K562 (cell line): Measurements from ENCODE around the gene EOLA1. TPM values are rescaled to one million over a fixed set of nuclear protein-coding genes. Genes with fewer than 3 reads are reported as not detected.

ENCODE experiments used
- ELF1 ChIP-seq: fragments of 200-800 bp; sonication (Bioruptor generic); IDR thresholded peaks from 2 replicates; pipeline ENCODE4 v1.6.1; 2016; ENCODE audit warnings: missing genetic modification characterization, missing compliant biosample characterization
- ETS1 ChIP-seq: conservative IDR thresholded peaks from 2 replicates; pipeline ENCODE4 v1.6.1; 2011; ENCODE audit warnings: low read depth, mild to moderate bottlenecking, low read length; ENCODE audit not compliant: control insufficient read depth
- GABPA ChIP-seq: fragments of 200-800 bp; sonication (Bioruptor generic); conservative IDR thresholded peaks from 2 replicates; pipeline ENCODE4 v1.6.1; 2016; ENCODE audit warnings: low read depth, missing genetic modification characterization, missing compliant biosample characterization
- HDAC1 ChIP-seq, 2 experiments: fragments of 450-650 bp; IDR thresholded peaks; 2 replicates each; pipeline ENCODE4 v1.6.1; 2016 to 2017; ENCODE audit warnings: inconsistent platforms in 1 of 2, mild to moderate bottlenecking in 1 of 2, moderate library complexity in 1 of 2
- HMBOX1 ChIP-seq: sonication (generic); IDR thresholded peaks from 2 replicates; pipeline ENCODE4 v1.6.1; 2016
- ILF3 ChIP-seq: fragments of 450-650 bp; IDR thresholded peaks from 2 replicates; pipeline ENCODE4 v1.6.1; 2018; ENCODE audit warnings: antibody characterized with exemption, mild to moderate bottlenecking, moderate library complexity, borderline replicate concordance
- KAT8 ChIP-seq: fragments of 450-650 bp; IDR thresholded peaks from 2 replicates; pipeline ENCODE4 v1.6.1; 2016; ENCODE audit warnings: low read depth, mild to moderate bottlenecking
- MAZ ChIP-seq, 2 experiments: fragments of 450-650 bp in 1 of 2; sonication (generic) in 1 of 2; formaldehyde crosslinking; IDR thresholded peaks in 1 of 2; conservative IDR thresholded peaks in 1 of 2; 2 replicates each; pipeline versions ENCODE4 v1.4.0 to v1.5.0; 2020; ENCODE audit warnings: mild to moderate bottlenecking in 1 of 2, missing genetic modification reagents in 1 of 2
- NKRF ChIP-seq: fragments of 450-650 bp; IDR thresholded peaks from 2 replicates; pipeline ENCODE4 v1.6.1; 2016; ENCODE audit warnings: borderline replicate concordance
- NR2C2 ChIP-seq, 2 experiments: fragments of 200-800 bp in 1 of 2; sonication (Bioruptor generic) in 1 of 2; sonication (generic) in 1 of 2; formaldehyde crosslinking in 1 of 2; IDR thresholded peaks; 2 replicates each; pipeline versions ENCODE4 v1.6.1 to v1.8.0; 2016 to 2022; ENCODE audit warnings: mild to moderate bottlenecking in 1 of 2, missing compliant biosample characterization in 1 of 2, missing genetic modification characterization in 1 of 2, missing genetic modification reagents in 1 of 2
- PBX2 ChIP-seq, 2 experiments: IDR thresholded peaks in 1 of 2; conservative IDR thresholded peaks in 1 of 2; 2 replicates each; pipeline ENCODE4 v1.6.1; 2016; ENCODE audit warnings: low read depth in 2 of 2, mild to moderate bottlenecking in 1 of 2, missing compliant biosample characterization in 1 of 2, missing genetic modification characterization in 1 of 2, moderate library complexity in 1 of 2
- SMARCA5 ChIP-seq: fragments of 450-650 bp; IDR thresholded peaks from 2 replicates; pipeline ENCODE4 v1.6.1; 2016
- SP1 ChIP-seq: sonication (generic); formaldehyde crosslinking; IDR thresholded peaks from 2 replicates; pipeline ENCODE4 v1.8.1; 2022; ENCODE audit warnings: mild to moderate bottlenecking, missing genetic modification reagents
- TAF15 ChIP-seq: fragments of 200-400 bp; formaldehyde crosslinking; IDR thresholded peaks from 2 replicates; pipeline ENCODE4 v1.6.1; 2017; ENCODE audit warnings: mild to moderate bottlenecking, low read depth, low read length, moderate library complexity
- TCFL5 ChIP-seq: fragments of 250-450 bp; sonication (Bioruptor Pico); conservative IDR thresholded peaks from 2 replicates; pipeline ENCODE4 v1.6.1; 2021; ENCODE audit warnings: mild to moderate bottlenecking, moderate library complexity, matching md5 sums
- TEAD4 ChIP-seq, 2 experiments: sonication (generic) in 1 of 2; formaldehyde crosslinking in 1 of 2; IDR thresholded peaks; 2 replicates each; pipeline versions ENCODE4 v1.6.1 to v1.8.0; 2012 to 2022; ENCODE audit warnings: borderline replicate concordance in 1 of 2, inconsistent platforms in 1 of 2, low read length in 1 of 2, mild to moderate bottlenecking in 1 of 2, missing genetic modification reagents in 1 of 2
- polyA plus RNA-seq, 8 experiments: library from polyadenylated mRNA; depleted of rRNA in 4 of 8; stranded (reverse) in 5 of 8; unstranded in 3 of 8; fragments of >200 nt; fragmentation: Nextera tagmentation in 2 of 8; fragmentation: Illumina TruSeq in 1 of 8; extraction: Ambion mirVana in 2 of 8; extraction: Trizol in 1 of 8; gene quantifications; 2 replicates each; pipeline versions ENCODE4 v1.2.1 to v1.2.3, GENCODE V29; 2011 to 2014; ENCODE audit warnings: inconsistent platforms in 1 of 8, missing spikeins in 1 of 8
- total RNA-seq, 7 experiments: library from RNA; depleted of rRNA in 6 of 7; stranded (reverse); fragments of >200 nt in 6 of 7; fragmentation: Illumina TruSeq in 2 of 7; extraction: Trizol in 2 of 7; gene quantifications; 2 replicates each; pipeline versions ENCODE4 v1.2.1 to v1.2.3, GENCODE V29; 2011 to 2021; ENCODE audit warnings: low replicate concordance in 1 of 7

The EOLA1 gene
- total and polyA plus RNA-seq, 9 of the 15 experiments (the other 6 are each of a cell fraction or from before 2014, with no cell fraction given) = 6.3 to 32.9 (median 18.2) TPM

GRCh38 chrX:149540621-149541520 lies at the start of gene EOLA1 (continued):
- TF ChIP-seq MAZ (CRISPR knock-in tag; conservative IDR thresholded peaks at IDR 0.05 in 1 of 2, IDR thresholded peaks at IDR 0.05 in 1 of 2) (0 out of 4 replicates have a peak, but pooled peaks of 1 of the 2 experiments have one; percentile 41), NR2C2 (CRISPR knock-in tag; IDR thresholded peaks at IDR 0.05) (no peak), NR2C2 (tag; IDR thresholded peaks at IDR 0.05) (peak; percentile 54; the same call in 1 of the 2 replicates), NKRF (peak; percentile 74), TEAD4 (IDR thresholded peaks at IDR 0.05; ENCODE audit: low read length) (peak; percentile 42; the same call in 1 of the 2 replicates), TEAD4 (CRISPR knock-in tag; IDR thresholded peaks at IDR 0.05; ENCODE audit: borderline replicate concordance) (no peak), ELF1 (peak; percentile 67; the same call in 1 of the 2 replicates), ETS1 (no peak), HMBOX1 (no peak), SMARCA5 (no peak), KAT8 (no peak), PBX2 (CRISPR knock-in tag; IDR thresholded peaks at IDR 0.05; ENCODE audit: low read depth) (no peak), PBX2 (tag; conservative IDR thresholded peaks at IDR 0.05; ENCODE audit: low read depth) (peak; percentile 61; the same call in 1 of the 2 replicates), HDAC1 (IDR thresholded peaks at IDR 0.05) (peak in 1 of 2 experiments; percentile 80; a peak in 1 of 4 replicates), GABPA (tag) (peak; percentile 63; the same call in 1 of the 2 replicates), TCFL5 (CRISPR knock-in tag) (no peak), SP1 (CRISPR knock-in tag) (peak; percentile 66; the same call in 1 of the 2 replicates), ILF3 (no peak), TAF15 (no peak)
